Neural progenitor cell (in vitro differentiated cells): ENCODE results near the gene DDN. TPM values are rescaled to one million over a fixed set of nuclear protein-coding genes. Genes with fewer than 3 reads are reported as not detected.

ENCODE experiments used
- DNase-seq: peaks from one replicate; pipeline ENCODE4 v3.0.0-alpha.2; 2016; ENCODE audit warnings: low spot score
- H2AFZ ChIP-seq: fragments of 200-600 bp; sonication (generic); replicated peaks from 2 replicates; pipeline ENCODE4 v1.6.1; 2016; ENCODE audit warnings: antibody characterized with exemption
- H3F3A ChIP-seq: fragments of 200-600 bp; sonication (generic); 2 replicates; pipeline ENCODE4 v1.6.1; 2016; ENCODE audit warnings: antibody characterized with exemption, low read depth
- H3K27ac ChIP-seq: fragments of 200-600 bp; sonication (generic); 2 replicates; pipeline ENCODE4 v1.5.1; 2016; ENCODE audit warnings: mild to moderate bottlenecking
- H3K27me3 ChIP-seq: fragments of 200-600 bp; sonication (generic); 2 replicates; pipeline ENCODE4 v1.6.1; 2016; ENCODE audit warnings: mild to moderate bottlenecking, moderate library complexity
- H3K36me3 ChIP-seq: fragments of 200-600 bp; sonication (generic); 2 replicates; pipeline ENCODE4 v1.5.1; 2016
- H3K4me1 ChIP-seq: fragments of 200-600 bp; sonication (generic); 2 replicates; pipeline ENCODE4 v1.6.1; 2016; ENCODE audit warnings: mixed run types
- H3K4me2 ChIP-seq: fragments of 200-600 bp; sonication (generic); 2 replicates; pipeline ENCODE4 v1.6.1; 2016
- H3K4me3 ChIP-seq: fragments of 200-600 bp; sonication (generic); 2 replicates; pipeline ENCODE4 v1.5.1; 2016
- H3K79me2 ChIP-seq: fragments of 200-600 bp; sonication (generic); 2 replicates; pipeline ENCODE4 v1.6.1; 2016; ENCODE audit warnings: low read depth
- H3K9ac ChIP-seq: fragments of 200-600 bp; sonication (generic); 2 replicates; pipeline ENCODE4 v1.6.1; 2016
- H3K9me3 ChIP-seq: fragments of 200-600 bp; sonication (generic); 2 replicates; pipeline ENCODE4 v1.5.1; 2016; ENCODE audit warnings: low read depth
- H4K20me1 ChIP-seq: fragments of 200-600 bp; sonication (generic); 2 replicates; pipeline ENCODE4 v1.6.1; 2016; ENCODE audit warnings: low read depth
- H3K27ac Mint-ChIP-seq: 3 replicates; pipeline ENCODE4 v1.8.0; 2021; ENCODE audit warnings: mixed read lengths
- H3K27me3 Mint-ChIP-seq: 2 replicates; pipeline ENCODE4 v1.8.0; 2022; ENCODE audit warnings: low read depth, mild to moderate bottlenecking, inconsistent platforms, moderate library complexity, mixed read lengths; ENCODE audit not compliant: insufficient read depth
- H3K36me3 Mint-ChIP-seq: 3 replicates; pipeline ENCODE4 v1.8.0; 2021; ENCODE audit warnings: mixed read lengths
- H3K4me1 Mint-ChIP-seq: 3 replicates; pipeline ENCODE4 v1.8.0; 2021; ENCODE audit warnings: mixed read lengths
- H3K4me3 Mint-ChIP-seq: 3 replicates; pipeline ENCODE4 v1.8.0; 2021; ENCODE audit warnings: mild to moderate bottlenecking, moderate library complexity, mixed read lengths
- H3K9me3 Mint-ChIP-seq: 3 replicates; pipeline ENCODE4 v1.8.0; 2020; ENCODE audit warnings: mixed read lengths
- CTCF ChIP-seq: fragments of 200-600 bp; sonication (generic); IDR thresholded peaks from 2 replicates; pipeline ENCODE4 v1.5.1; 2017; ENCODE audit warnings: antibody characterized with exemption, mild to moderate bottlenecking
- EZH2 ChIP-seq: fragments of 200-600 bp; sonication (generic); IDR thresholded peaks from 2 replicates; pipeline ENCODE4 v1.6.1; 2017; ENCODE audit warnings: antibody characterized with exemption, mild to moderate bottlenecking, moderate library complexity
- EZH2phosphoT487 ChIP-seq: fragments of 200-600 bp; sonication (generic); IDR thresholded peaks from 2 replicates; pipeline ENCODE4 v1.6.1; 2017; ENCODE audit warnings: antibody characterized with exemption
- total RNA-seq: library from RNA; depleted of rRNA; stranded (reverse); fragments of >200 nt; gene quantifications from 2 replicates; pipeline ENCODE4 v1.2.3, GENCODE V29; 2015; ENCODE audit warnings: low replicate concordance

DDN gene
- total RNA-seq, 1 donor from 2014 or later: not detected

- Mint-ChIP-seq H3K4me1 (no peaks in the 10 kb centered on the region), H3K9me3 (no peaks in the 10 kb centered on the region)
- no peak for DNase-seq
Observed at GRCh38 chr12:49026101-49026500, 26.9 kb upstream of the DDN start.

GRCh38 chr12:49025463-49025862 is 26.3 kb upstream of the DDN start:
- Histone ChIP-seq H3K27ac (no peak overlapping the region), H4K20me1 (peaks cover 4% of the 10 kb centered on the region), H3K4me2 (no peak overlapping the region), H3K9ac (no peak overlapping the region), H2AFZ (no peak overlapping the region), H3K36me3 (peaks cover 2% of the 10 kb centered on the region), H3K9me3 (no peaks in the 10 kb centered on the region), H3F3A (no peaks in the 10 kb centered on the region), H3K79me2 (no peaks in the 10 kb centered on the region), H3K4me3 (no peak overlapping the region), H3K27me3 (no peaks in the 10 kb centered on the region), H3K4me1 (no peaks in the 10 kb centered on the region)
- Mint-ChIP-seq H3K27ac (no peak overlapping the region), H3K4me3 (no peak overlapping the region), H3K9me3 (no peaks in the 10 kb centered on the region), H3K4me1 (no peaks in the 10 kb centered on the region), H3K27me3 (peaks cover 2% of the 10 kb centered on the region), H3K36me3 (peaks cover 48% of the 10 kb centered on the region)
- TF ChIP-seq CTCF (no peak), EZH2phosphoT487 (no peak), EZH2 (no peak)
- DNase-seq: no peak

More at GRCh38 chr12:49026101-49026500, 26.9 kb upstream of the DDN start:
- Histone ChIP-seq H3K4me3 (no peak overlapping the region), H3K27ac (no peak overlapping the region), H3K4me1 (no peaks in the 10 kb centered on the region), H3K9me3 (no peaks in the 10 kb centered on the region), H3K4me2 (no peak overlapping the region), H3K79me2 (no peaks in the 10 kb centered on the region), H3F3A (no peaks in the 10 kb centered on the region), H3K36me3 (peaks cover 2% of the 10 kb centered on the region), H4K20me1 (peaks cover 4% of the 10 kb centered on the region), H3K27me3 (no peaks in the 10 kb centered on the region), H3K9ac (no peak overlapping the region), H2AFZ (no peak overlapping the region)
- no peak overlapping the region for H3K27ac Mint-ChIP-seq
- peaks cover 3% of the 10 kb centered on the region for H3K27me3 Mint-ChIP-seq
- TF ChIP-seq EZH2phosphoT487 (no peak), EZH2 (no peak), CTCF (no peak)
- no peak overlapping the region for H3K4me3 Mint-ChIP-seq
- peaks cover 50% of the 10 kb centered on the region for H3K36me3 Mint-ChIP-seq

GRCh38 chr12:49024543-49024942 is 25.4 kb upstream of the DDN start:
- no peak overlapping the region for H2AFZ ChIP-seq
- no peak overlapping the region for H3K4me3 ChIP-seq
- no peaks in the 10 kb centered on the region for H3K9me3 ChIP-seq
- peaks cover 2% of the 10 kb centered on the region for H3K36me3 ChIP-seq
- no peaks in the 10 kb centered on the region for H4K20me1 ChIP-seq
- H3F3A ChIP-seq: peaks cover 8% of the 10 kb centered on the region
- no peak overlapping the region for H3K4me2 ChIP-seq
- Mint-ChIP-seq H3K27ac (no peak overlapping the region), H3K4me1 (peaks cover 4% of the 10 kb centered on the region), H3K9me3 (no peaks in the 10 kb centered on the region), H3K36me3 (peaks cover 45% of the 10 kb centered on the region), H3K4me3 (no peak overlapping the region), H3K27me3 (peaks cover 2% of the 10 kb centered on the region)
- no peaks in the 10 kb centered on the region for H3K4me1 ChIP-seq
- no peak overlapping the region for H3K9ac ChIP-seq
- DNase-seq: no peak
- no peaks in the 10 kb centered on the region for H3K27me3 ChIP-seq
- no peaks in the 10 kb centered on the region for H3K79me2 ChIP-seq
- H3K27ac ChIP-seq: no peak overlapping the region
- TF ChIP-seq EZH2phosphoT487: no peak
- no peak for TF ChIP-seq CTCF
- no peak for TF ChIP-seq EZH2
